ENCODE results near the gene ADSL.

ADSL gene

GRCh38 chr22:40329466-40329865 is 16.8 kb upstream of the ADSL start:
- H3K27ac ChIP-seq: no peak overlapping the region
- TF ChIP-seq CTCF (conservative IDR thresholded peaks at IDR 0.05) (no peak), ZFX (IDR thresholded peaks at IDR 0.05) (no peak)

DNA sequence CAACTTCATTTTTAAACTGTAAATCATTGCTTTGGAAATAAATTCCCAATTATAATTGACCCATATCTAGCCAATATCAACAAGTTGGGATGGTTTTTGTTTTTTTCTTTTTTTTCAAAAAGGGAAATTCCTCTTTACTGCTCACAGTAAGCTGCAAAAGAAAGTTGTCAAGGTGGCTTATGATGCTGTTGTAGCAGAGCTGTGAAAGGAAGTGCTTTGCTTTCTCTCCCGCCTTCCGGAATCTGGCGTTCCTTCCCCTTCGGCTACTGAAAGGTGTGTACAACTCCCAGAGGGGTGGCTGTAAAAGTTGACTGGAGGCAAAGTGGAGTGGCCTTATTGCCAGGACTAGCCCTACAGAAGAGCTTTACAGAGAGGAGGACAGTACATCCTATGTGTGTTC is 16.2 kb upstream of the ADSL start:
- H3K27ac ChIP-seq: no peak overlapping the region
- TF ChIP-seq ZFX (IDR thresholded peaks at IDR 0.05): no peak

DNA sequence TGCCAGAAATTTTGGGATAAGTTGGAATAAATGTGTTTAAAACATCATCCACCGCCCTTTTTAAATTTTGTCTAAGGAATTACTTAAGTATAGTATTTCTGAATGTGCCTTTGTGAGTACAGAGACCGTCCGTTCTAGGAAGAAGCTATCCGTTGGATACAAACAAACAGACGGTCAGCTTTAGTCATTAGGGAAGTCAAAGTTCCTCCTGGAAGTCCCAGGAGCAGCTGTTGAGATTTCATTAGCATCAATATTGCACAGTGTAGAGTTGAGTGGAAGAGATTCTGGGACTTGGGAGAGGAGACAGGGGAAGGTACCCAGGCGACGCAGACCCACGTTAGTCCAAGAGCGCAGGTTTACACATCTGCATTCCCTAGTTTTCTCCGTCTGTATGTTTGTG is 15.7 kb upstream of the ADSL start:
- no peak overlapping the region for H3K27ac ChIP-seq
- TF ChIP-seq ZFX (IDR thresholded peaks at IDR 0.05): no peak
- TF ChIP-seq CTCF (conservative IDR thresholded peaks at IDR 0.05): no peak

- TF ChIP-seq ZFX (IDR thresholded peaks at IDR 0.05) (no peak), CTCF (conservative IDR thresholded peaks at IDR 0.05) (no peak)
- no peak overlapping the region for H3K27ac ChIP-seq
These were observed 14.6 kb upstream of the ADSL start for GRCh38 chr22:40331706-40332105.

- H3K27ac ChIP-seq: no peak overlapping the region
- TF ChIP-seq ZFX (IDR thresholded peaks at IDR 0.05): no peak
- no peak for TF ChIP-seq CTCF (conservative IDR thresholded peaks at IDR 0.05)
These were observed 13.9 kb upstream of the ADSL start for GRCh38 chr22:40332319-40332781.

DNA sequence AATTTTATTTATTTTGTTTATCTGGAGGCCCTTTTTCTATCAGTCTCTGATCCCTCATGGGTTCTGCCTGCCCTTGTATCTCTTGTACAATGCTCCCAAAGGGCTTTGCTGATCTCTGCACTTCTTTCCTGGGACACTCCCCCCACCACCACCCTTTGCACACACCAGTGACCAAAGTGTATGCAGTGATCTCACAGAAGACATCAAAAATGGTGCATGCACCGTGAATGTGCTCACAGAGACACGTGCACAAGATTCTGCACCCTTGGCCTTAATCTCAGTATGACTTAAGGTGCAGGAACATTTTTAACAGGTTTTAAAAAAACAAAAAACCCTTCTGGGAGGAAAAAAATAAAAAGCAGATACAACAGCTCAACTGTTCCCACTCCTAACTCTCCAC is 12.2 kb upstream of the ADSL start:
- H3K27ac ChIP-seq: no peak overlapping the region

GRCh38 chr22:40334899-40335298 is 11.4 kb upstream of the ADSL start:
- TF ChIP-seq ZFX (IDR thresholded peaks at IDR 0.05): no peak
- no peak for TF ChIP-seq CTCF (conservative IDR thresholded peaks at IDR 0.05)
- no peak overlapping the region for H3K27ac ChIP-seq

More for the DNA sequence above, 12.2 kb upstream of the ADSL start:
- TF ChIP-seq CTCF (conservative IDR thresholded peaks at IDR 0.05): no peak
- TF ChIP-seq ZFX (IDR thresholded peaks at IDR 0.05): no peak

- no peak for TF ChIP-seq CTCF (conservative IDR thresholded peaks at IDR 0.05)
- TF ChIP-seq ZFX (IDR thresholded peaks at IDR 0.05): no peak
- H3K27ac ChIP-seq: no peak overlapping the region
These were observed 10.9 kb upstream of the ADSL start for GRCh38 chr22:40335358-40335757.

All from C4-2B (cell line).